HepG2 (cell line): Measurements from ENCODE around the gene MS4A18. TPM values are rescaled to one million over a fixed set of nuclear protein-coding genes. Genes with fewer than 3 reads are reported as not detected.

Experiments used
- ATAC-seq: fragments of 200-7000 bp; cut with Tn5 transposase; 3 replicates; pipeline ENCODE4 v1.9.1; 2020; ENCODE audit warnings: mild to moderate bottlenecking, moderate library complexity
- BruUV-seq: library from RNA; stranded (reverse); fragments of 400-500 nt; replicated peaks from 2 replicates; lab custom pipeline; 2021; lab: Mats Ljungman, UMichigan
- CTCF ChIA-PET: fragments of 300-600 bp; formaldehyde crosslinking; extraction: SDS; loops from one replicate; lab custom pipeline; 2021; ENCODE audit warnings: low total read pairs, inconsistent platforms, low intra/inter-chr PET ratio; lab: Yijun Ruan, JAX
- POLR2A ChIA-PET: fragments of 350-600 bp; sonication (Branson Sonifier 250); formaldehyde crosslinking; loops from one replicate; lab custom pipeline; 2020; ENCODE audit warnings: antibody characterized with exemption, inconsistent platforms; lab: Yijun Ruan, JAX
- DNase-seq: peaks from one replicate; pipeline ENCODE4 v3.0.0-alpha.2; 2015; ENCODE audit warnings: low spot score
- FAIRE-seq: peaks from 3 replicates; lab custom pipeline; 2011; peaks lifted over from hg19 to GRCh38; lab: Jason Lieb, UNC
- H2AFZ ChIP-seq: one replicate; pipeline ENCODE4 v1.6.1; 2011; ENCODE audit warnings: low read length, inconsistent platforms
- H3K27ac ChIP-seq: fragments of 300-600 bp; 3 replicates; pipeline ENCODE4 v1.8.0; 2011; ENCODE audit warnings: mixed run types, mild to moderate bottlenecking, mixed read lengths, low read length, inconsistent platforms; ENCODE audit not compliant: insufficient read depth; ENCODE audit errors: extremely low read length
- H3K27me3 ChIP-seq, 2 experiments: fragments of 200-600 bp in 1 of 2; 2 replicates in 1 of 2; 3 replicates in 1 of 2; pipeline versions ENCODE4 v1.6.0 to v1.8.0; 2011; ENCODE audit warnings: low read length in 2 of 2, mild to moderate bottlenecking in 2 of 2, moderate library complexity in 2 of 2, inconsistent platforms in 1 of 2; ENCODE audit not compliant: insufficient read depth in 2 of 2, control insufficient read depth in 1 of 2
- H3K36me3 ChIP-seq, 2 experiments: fragments of 200-600 bp in 1 of 2; replicated peaks in 1 of 2; 2 replicates in 1 of 2; 3 replicates in 1 of 2; pipeline versions ENCODE4 v1.5.1 to v1.8.0; 2011; ENCODE audit warnings: low read length in 2 of 2, inconsistent platforms in 1 of 2; ENCODE audit not compliant: insufficient read depth in 2 of 2, control insufficient read depth in 1 of 2
- H3K4me1 ChIP-seq: 2 replicates; pipeline ENCODE4 v1.5.1; 2012; ENCODE audit warnings: low read length, inconsistent platforms; ENCODE audit not compliant: insufficient read depth
- H3K4me2 ChIP-seq: 2 replicates; pipeline ENCODE4 v1.6.0; 2011; ENCODE audit warnings: low read depth, low read length, inconsistent platforms
- H3K4me3 ChIP-seq, 3 experiments: fragments of 200-600 bp in 1 of 3; sonication (generic), shearing (Covaris generic) in 1 of 3; replicated peaks in 1 of 3; 2 replicates each; pipeline ENCODE4 v1.5.1; 2011 to 2016; ENCODE audit warnings: low read length in 3 of 3, inconsistent platforms in 2 of 3, low read depth in 2 of 3, mild to moderate bottlenecking in 2 of 3, control low read depth in 1 of 3, mixed read lengths in 1 of 3; ENCODE audit not compliant: insufficient read depth in 1 of 3
- H3K79me2 ChIP-seq: one replicate; pipeline ENCODE4 v1.6.1; 2011; ENCODE audit warnings: low read length, inconsistent platforms; ENCODE audit not compliant: insufficient read depth
- H3K9ac ChIP-seq: 2 replicates; pipeline ENCODE4 v1.6.0; 2011; ENCODE audit warnings: mild to moderate bottlenecking, low read depth, low read length, inconsistent platforms; ENCODE audit not compliant: insufficient read depth
- H3K9me3 ChIP-seq: 2 replicates; pipeline ENCODE4 v1.5.1; 2012; ENCODE audit warnings: mild to moderate bottlenecking, low read length
- H4K20me1 ChIP-seq: 2 replicates; pipeline ENCODE4 v1.6.0; 2011; ENCODE audit warnings: inconsistent platforms, mild to moderate bottlenecking, low read length, moderate library complexity; ENCODE audit not compliant: insufficient read depth
- FOXM1 ChIP-seq: sonication (generic); formaldehyde crosslinking; IDR thresholded peaks from 2 replicates; pipeline ENCODE4 v1.5.0; 2020; ENCODE audit warnings: missing genetic modification reagents
- HOXA3 ChIP-seq: sonication (generic); formaldehyde crosslinking; IDR thresholded peaks from 2 replicates; pipeline ENCODE4 v1.5.0; 2020; ENCODE audit warnings: missing genetic modification reagents
- NBN ChIP-seq: fragments of 450-650 bp; conservative IDR thresholded peaks from 2 replicates; pipeline ENCODE4 v1.6.1; 2017
- NR2F1 ChIP-seq, 2 experiments: fragments of 450-650 bp in 1 of 2; formaldehyde crosslinking in 1 of 2; IDR thresholded peaks; 2 replicates each; pipeline versions ENCODE4 v1.5.0 to v1.6.1; 2016 to 2020; ENCODE audit warnings: mild to moderate bottlenecking in 1 of 2, missing compliant biosample characterization in 1 of 2, missing genetic modification reagents in 1 of 2, moderate library complexity in 1 of 2
- RERE ChIP-seq: IDR thresholded peaks from 2 replicates; pipeline ENCODE4 v1.6.1; 2016; ENCODE audit warnings: low read depth, missing genetic modification reagents, missing compliant biosample characterization
- WGBS: methylation state at CpG from one replicate; pipeline ENCODE4 v1.1.6; 2017; ENCODE audit warnings: low lambda C conversion rate; 5-methylcytosine and 5-hydroxymethylcytosine counted together
- in situ Hi-C: cut with HindIII; loops from 2 replicates; pipeline ENCODE4 v1.10.0; 2017; ENCODE audit warnings: low pct_unique_long_range_greater_than_20kb; ENCODE audit not compliant: extremely low pct_ligation_motif_present
- intact Hi-C: fragments of 100-400 bp; cut with micrococcal nuclease; formaldehyde crosslinking; loops from one replicate; pipeline ENCODE4 v1.10.0; 2022; ENCODE audit not compliant: unreplicated experiment
- polyA plus RNA-seq, 8 experiments: library from polyadenylated mRNA; depleted of rRNA in 3 of 8; stranded (reverse) in 7 of 8; unstranded in 1 of 8; fragments of >200 nt; fragmentation: Illumina TruSeq in 4 of 8; extraction: Trizol in 4 of 8; gene quantifications; 2 replicates each; pipeline versions ENCODE4 v1.2.1 to v1.2.3, GENCODE V29; 2011 to 2016; ENCODE audit warnings: low read depth in 4 of 8, missing spikeins in 1 of 8, mixed read lengths in 1 of 8; ENCODE audit not compliant: insufficient read depth in 1 of 8
- total RNA-seq, 5 experiments: library from RNA; depleted of rRNA; stranded (reverse); fragments of >200 nt; fragmentation: Illumina TruSeq; extraction: Trizol; gene quantifications; 2 replicates each; pipeline ENCODE4 v1.2.3, GENCODE V29; 2016; ENCODE audit warnings: low read depth in 1 of 5

Gene MS4A18
- total and polyA plus RNA-seq, 2 of the 13 experiments (the other 11 are each of a cell fraction or from before 2014, with no cell fraction given): not detected

- intact Hi-C loops (no loop called here), in situ Hi-C loops (no loop called here)
- peaks cover 0 to 14% of the 10 kb centered on the region in 2 experiments; a peak in 1 of 5 replicates for H3K27me3 ChIP-seq
- 2% methylated on average over 5 of the region's 5 CpGs for WGBS
- no peak overlapping the region for H2AFZ ChIP-seq
- H3K4me3 ChIP-seq: no peak overlapping the region
- H3K9me3 ChIP-seq: no peaks in the 10 kb centered on the region
- ATAC-seq (no peak), DNase-seq (no peak), FAIRE-seq (no peak)
- TF ChIP-seq FOXM1: no peak
- no peak for TF ChIP-seq NBN
- no peak for TF ChIP-seq HOXA3 (CRISPR knock-in tag)
- no peak for TF ChIP-seq RERE (CRISPR knock-in tag)
- TF ChIP-seq NR2F1 (CRISPR knock-in tag; IDR thresholded peaks at IDR 0.05): no peak
- CTCF ChIA-PET: no interaction called here
- no TSS peak for BruUV-seq
- H4K20me1 ChIP-seq: no peaks in the 10 kb centered on the region
- H3K27ac ChIP-seq: no peak overlapping the region
- H3K36me3 ChIP-seq: no peaks in the 10 kb centered on the region
- H3K4me2 ChIP-seq: no peak overlapping the region
- POLR2A ChIA-PET: no interaction called here
- no peak overlapping the region for H3K9ac ChIP-seq
- H3K79me2 ChIP-seq: no peaks in the 10 kb centered on the region
- no peaks in the 10 kb centered on the region for H3K4me1 ChIP-seq
These were observed 17.6 kb upstream of the MS4A18 start for GRCh38 chr11:60706931-60707330.
